GM21576 (cell line): ENCODE data around the gene OR7C2.
"Not testable (repeated sequence)": the region's sequence is repeated elsewhere in the genome, so short reads cannot be mapped to it uniquely, and the experiment has no call there.

ENCODE experiments used
- ATAC-seq: cut with Tn5 transposase; IDR thresholded peaks from one replicate; pipeline ENCODE4 v1.9.1; 2021; ENCODE audit warnings: mild to moderate bottlenecking, moderate library complexity; ENCODE audit not compliant: unreplicated experiment

The OR7C2 gene

DNA sequence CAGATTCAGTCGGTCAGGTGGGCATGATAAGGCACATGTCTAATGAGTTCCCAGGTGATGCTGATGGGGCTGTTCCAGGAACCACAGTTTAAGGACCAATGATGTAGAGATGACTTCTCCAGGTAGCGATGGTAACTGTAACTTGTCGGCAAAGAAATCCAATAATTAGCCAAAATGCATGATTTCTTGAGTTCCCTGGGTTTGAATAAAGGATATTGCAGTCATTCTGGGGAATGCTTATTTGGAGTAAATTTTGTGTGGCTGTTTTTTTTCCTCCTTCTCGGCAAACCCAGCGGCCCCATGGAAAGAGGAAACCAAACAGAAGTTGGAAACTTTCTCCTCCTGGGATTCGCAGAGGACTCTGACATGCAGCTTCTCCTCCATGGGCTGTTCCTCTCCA, at the start of gene OR7C2:
Gene OR7C2, plus strand, starts transcription at position 301 of the 400 bp plus-strand sequence. Its CDS starts 0 bp downstream, at position 301.
- ATAC-seq = no peak

DNA sequence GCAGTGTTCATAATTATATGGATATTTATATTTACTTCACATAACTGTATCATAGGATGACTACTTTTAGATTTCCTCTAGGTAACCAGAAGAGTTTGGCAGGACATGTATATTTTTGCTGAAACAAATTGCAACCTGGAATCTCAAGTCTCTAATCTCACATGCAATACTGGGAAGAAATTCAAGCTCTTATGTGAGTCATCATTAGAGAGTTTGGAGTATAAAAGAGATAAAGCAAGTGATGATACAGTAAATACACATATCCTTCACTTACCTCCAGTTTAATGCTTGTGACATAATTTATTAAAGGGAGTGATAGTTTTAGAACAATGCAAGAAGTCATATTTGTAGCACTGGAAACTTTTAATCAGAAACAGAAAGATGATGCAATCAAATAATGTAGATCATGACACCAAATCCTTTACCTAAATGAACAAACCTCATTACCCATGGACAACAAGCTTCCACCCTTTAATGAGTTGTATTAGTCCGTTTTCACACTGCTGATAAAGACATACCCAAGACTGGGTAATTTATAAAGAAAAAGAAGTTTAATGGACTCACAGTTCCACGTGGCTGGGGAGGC, 39.5 kb upstream of the OR7C2 start:
- ATAC-seq = no peak

DNA sequence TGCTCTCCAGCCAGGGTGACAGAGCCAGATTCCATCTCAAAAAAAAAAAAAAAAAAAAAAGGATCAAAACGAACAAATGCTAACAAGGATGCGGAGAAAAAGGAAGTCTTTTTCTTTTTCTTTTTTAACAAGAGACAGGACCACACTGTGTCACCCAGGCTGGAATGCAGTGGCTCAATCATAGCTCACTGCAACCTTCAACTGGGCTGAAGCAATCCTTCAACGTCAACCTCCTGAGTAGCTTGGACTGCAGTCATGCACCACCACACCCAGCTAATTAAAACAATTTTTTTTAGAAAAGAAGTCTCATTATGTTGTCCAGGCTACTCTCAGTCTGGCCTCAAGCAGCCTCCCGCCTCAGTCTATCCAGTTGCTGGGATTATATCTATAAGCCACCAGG, 34.6 kb upstream of the OR7C2 start:
- ATAC-seq = no peak

DNA sequence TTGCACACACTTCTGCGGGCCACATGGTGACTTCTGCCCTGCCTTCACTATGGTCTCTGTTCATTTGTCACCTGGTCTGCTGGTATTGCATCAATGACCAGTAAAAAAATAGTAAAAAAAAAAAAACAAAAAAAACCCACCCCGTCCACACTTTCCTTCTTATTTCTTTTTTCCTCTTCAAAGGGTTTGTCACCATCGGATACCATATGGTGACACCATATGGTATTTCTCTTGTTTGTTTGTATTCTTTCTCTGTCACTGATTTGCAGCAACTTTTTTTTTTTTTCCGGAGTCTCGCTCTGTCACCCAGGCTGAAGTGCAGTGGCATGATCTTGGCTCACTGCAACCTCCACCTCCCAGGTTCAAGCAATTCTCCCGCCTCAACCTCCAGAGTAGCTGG, 26.2 kb upstream of the OR7C2 start:
- no peak for ATAC-seq

DNA sequence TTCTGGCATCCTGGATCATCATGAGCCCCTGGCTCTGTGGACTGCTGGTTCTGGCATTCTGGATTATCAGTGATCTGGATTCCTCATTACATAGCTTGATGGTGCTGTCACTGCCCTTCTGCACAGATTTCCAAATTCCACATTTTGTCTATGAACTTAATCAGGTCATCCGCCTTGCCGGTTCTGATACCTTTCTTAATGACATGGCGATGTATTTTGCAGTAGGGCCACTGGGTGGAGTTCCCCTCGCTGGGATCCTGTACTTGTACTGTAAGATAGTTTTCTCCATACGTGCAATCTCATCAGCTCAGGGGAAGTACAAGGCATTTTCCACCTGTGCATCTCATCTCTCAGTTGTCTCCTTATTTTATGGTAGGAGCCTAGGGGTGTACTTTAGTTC, 24.4 kb upstream of the OR7C2 start:
- ATAC-seq = no peak

DNA sequence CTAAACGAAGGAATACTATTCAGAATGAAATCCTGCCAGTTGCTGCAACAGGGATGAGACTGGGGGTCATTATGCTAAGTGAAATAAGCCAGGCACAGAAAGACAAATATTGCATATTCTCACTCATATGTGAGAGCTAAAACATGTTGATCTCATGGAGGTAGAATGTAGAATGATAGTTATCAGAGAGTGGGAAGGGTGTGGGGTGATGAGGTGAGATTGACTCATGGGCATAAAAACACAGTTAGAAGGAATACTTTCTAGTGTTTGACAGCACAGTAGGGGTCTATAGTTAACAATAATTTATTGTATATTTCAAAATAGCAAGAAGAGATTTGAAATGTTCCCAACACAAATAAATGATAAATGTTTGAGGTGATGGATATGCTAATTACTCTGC, 7.8 kb upstream of the OR7C2 start:
- ATAC-seq = no peak

DNA sequence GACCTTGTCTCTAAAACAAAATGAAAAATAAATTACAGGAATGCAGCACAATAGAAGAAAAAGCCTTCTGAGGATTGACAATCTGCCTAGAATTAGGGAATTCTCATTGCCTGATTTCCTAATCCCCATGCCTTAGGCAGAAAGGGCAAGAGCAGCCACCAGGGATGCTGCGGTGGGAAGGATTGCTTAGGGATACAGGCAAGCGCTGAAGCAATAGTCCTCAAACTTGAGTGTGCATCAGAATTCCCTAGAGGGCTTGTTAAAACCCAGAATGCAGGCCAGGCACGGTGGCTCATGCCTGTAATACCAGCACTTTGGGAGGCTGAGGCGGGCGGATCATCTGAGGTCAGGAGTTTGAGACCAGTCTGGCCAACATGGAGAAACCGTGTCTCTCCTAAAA, 1.0 kb upstream of the OR7C2 start:
- ATAC-seq = no peak

DNA sequence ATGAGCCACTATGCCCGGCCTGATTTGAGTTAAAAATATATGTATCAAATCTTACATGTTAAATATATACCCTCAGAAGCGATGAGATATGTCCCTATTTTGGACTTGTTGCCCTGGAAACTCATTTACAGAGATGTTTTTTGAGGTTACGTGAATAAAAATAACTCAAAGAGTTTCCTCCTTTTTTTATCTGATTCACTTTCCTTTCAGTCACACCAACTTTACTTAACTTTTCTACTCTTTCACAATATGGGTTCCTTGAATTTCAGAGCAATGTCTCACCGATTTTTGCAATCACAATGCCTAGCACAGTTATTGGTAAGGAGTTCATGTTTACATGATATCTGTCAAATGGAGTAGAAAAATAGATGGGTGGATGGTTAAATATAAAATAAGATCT, 2.3 kb downstream of the OR7C2 start:
- ATAC-seq = no peak

DNA sequence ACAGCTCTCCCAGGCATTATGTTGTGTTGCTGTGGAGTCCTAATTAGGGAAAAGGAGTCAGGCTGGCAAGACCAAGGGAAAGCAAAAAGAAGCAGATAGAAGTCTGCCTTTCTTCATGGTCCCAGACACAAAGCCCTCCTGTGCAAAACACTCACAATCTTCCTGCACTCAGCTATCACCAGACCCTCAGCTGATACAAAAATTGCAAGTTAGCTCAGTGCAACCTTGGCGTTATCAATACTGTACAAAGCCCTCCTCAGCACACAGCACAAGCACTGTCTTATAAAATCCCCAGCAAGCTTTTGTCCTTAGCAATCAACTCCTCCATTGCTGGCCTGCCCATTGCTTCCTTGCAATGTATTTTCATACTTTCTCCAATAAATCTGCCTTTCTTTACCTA, 3.2 kb downstream of the OR7C2 start:
- no peak for ATAC-seq

DNA sequence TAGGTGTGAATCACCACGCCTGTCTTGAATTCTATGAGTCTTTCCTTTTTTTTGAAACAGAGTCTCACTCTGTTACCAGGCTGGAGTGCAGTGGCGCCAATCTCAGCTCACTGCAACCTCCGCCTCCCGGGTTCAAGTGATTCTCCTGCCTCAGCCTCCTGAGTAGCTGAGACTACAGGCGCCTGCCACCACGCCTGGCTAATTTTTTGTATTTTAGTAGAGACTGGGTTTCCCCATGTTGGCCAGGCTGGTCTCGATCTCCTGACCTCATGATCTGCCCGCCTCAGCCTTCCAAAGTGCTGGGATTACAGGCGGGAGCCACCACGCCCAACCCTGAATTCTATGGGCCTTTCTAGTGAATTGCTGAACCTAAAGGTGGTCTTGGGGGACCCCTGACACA, 8.1 kb downstream of the OR7C2 start:
- not testable (repeated sequence) for ATAC-seq

DNA sequence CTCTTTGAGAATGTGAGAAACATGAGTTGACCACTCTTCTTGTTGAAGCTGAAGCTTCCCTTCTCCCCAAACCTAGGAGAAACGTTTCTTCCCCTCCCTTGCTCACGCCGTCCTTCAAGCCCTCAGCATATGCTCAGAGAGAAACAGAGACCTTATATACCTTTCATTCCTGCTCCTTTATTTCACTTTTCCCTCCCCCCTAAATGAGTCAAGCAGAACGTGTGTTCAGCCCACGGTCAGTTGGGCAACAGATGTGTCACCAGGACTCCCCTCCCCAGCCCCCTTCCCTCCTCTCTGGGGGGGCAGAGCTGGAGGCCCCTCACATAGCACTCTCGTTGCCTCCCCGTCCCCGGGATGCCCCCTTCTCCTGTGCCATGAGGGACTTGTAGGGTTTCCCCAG, 8.6 kb downstream of the OR7C2 start:
- ATAC-seq = no peak

DNA sequence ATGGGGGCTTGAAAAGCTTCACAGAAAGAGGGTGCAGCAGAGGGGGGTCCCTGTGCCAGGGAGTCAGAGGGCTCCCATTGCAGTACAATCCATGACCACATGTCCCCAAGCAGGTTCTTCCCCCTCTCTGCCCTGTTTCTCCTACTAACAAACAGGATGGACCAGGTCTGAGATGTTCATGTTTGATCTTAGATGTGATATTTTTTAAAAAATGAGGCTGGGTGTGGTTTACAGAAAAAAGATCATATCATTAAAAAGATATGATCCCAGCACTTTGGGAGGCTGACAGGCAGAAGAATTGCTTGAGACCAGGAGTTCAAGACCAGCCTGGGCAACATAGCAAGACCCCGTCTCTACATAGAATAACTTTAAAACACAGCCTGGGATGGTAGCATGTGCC, 9.1 kb downstream of the OR7C2 start:
- ATAC-seq = no peak

DNA sequence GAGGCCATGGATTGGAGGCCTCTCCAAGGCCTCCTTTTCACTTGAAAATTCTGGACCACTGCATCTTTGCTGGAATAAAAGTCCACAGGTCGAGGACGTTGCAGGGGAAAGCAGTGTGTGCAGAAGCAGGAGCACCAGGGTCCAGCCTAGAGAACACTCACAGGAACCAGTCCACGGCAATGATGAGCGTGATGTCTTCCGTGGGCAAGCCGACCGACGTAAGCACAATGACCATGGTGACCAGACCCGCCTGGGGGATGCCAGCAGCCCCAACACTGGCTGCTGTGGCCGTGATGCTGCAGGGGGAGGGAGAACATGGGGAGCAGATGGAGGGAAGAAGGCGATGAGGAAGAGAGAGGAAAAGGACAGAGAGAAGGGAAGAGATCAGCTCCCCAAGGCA, 11.5 kb downstream of the OR7C2 start:
- no peak for ATAC-seq

DNA sequence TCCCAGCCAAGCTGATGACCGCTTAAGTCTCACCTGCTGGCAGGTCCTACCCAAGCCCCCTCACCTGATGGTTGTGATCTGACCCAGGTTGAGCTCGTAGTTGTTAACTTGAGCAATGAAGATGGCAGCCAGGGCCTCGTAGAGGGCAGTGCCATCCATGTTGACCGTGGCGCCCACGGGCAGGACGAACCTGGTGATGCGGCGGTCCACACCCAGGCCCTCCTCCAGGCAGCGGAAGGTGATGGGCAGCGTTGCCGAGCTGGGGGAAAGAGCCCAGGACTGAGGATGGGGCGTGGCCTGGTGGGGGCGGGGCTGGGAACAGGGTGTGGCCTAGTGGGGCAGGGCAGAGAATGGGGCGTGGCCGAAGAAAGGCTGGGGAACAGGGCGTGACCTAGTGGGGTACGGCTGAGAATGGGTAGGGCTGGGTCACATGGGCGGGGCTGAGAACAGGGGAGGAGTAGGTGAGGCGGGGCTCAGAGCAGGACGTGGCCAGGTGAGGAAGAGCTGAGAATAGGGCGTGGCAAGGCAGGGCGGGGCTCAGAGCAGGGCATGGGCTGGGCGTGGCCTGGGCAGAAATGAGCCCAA, 12.9 kb downstream of the OR7C2 start:
- ATAC-seq = no peak

DNA sequence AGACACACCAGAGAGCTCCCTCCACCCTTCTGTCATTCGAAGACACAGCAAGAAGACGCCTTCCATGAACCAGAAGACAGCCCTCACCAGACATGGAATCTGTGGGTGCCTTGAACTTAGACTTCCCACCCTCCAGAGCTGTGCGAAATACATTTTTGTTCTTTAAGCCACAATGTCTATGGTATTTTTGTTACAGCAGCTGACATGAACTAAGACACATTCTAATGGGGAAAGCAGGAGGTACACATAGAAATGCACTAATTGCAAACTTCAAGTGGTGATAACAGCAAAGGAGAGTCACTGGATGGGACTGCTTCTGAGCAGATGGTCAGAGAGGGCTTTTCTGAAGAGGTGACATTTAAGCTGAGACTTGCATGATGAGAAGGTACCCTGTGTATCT, 16.2 kb downstream of the OR7C2 start:
- no peak for ATAC-seq

DNA sequence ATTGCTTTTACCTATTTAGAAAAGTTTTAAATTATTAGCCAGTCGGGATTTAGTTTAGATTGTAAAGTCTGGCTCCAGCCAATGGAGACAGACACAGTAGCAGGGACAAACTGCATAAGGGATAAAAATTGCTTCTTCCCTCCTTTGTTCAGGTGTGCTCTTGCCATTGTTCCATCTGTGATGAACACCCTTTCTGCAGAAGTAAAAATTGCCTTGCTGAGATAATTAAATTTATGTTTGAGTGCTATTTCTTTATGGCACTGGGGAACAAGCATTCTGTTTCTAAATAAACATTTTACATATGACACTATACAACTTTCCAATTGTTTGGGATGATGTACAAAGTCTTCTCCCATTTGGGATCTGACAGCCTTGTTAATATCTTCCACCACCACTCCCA, 18.0 kb downstream of the OR7C2 start:
- no peak for ATAC-seq

DNA sequence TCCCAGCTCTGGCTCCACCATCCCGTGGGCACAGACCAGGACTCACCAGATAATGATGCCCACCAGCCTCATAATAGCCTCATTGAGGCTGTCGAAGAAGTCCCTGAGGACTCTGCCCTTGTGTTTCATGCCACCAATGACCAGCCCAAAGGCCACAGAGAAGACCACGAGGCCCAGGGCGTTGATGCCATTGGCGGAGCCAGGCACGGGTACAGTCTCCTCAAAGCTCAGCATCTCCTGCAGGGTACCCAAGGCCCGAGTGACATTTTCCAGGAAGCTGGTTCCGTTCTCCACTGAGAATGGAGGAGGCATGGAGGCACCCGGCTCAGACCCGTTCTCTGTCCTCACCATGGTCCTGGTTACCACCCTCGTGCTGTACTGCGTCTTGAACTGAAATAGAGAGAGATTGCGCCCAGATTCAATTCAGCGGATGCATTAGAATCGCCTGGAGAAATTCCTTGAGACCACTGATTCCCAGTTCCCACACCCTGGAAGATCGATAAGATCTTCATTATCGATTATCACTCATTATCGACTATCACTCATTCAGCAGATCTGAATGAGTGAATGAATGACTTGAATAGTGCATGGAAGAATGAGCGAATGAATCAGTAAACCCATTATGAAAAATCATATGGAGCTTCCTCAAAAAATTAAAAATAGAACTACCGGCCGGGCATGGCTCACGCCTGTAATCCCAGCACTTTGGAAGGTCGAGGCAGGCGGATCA, 20.8 kb downstream of the OR7C2 start:
- ATAC-seq = no peak

DNA sequence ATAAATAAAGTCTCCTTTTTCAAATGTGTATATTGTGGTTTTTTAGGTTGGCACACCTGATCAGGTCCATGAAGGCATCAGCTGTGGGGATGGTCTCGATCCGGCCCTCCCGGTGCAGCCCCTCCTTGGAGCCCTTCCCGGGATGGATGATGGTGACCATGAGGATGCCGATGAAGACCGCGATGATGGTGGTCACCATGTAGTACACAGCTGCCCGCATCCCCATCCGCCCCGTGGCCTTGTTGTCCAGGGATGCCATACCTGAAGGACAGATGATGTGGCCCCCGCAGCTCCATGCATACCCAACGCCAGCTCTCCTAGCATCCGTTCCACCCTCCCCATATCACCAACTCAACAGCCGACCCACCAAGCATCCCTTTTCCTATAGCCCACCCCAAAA, 27.0 kb downstream of the OR7C2 start:
- no peak for ATAC-seq

DNA sequence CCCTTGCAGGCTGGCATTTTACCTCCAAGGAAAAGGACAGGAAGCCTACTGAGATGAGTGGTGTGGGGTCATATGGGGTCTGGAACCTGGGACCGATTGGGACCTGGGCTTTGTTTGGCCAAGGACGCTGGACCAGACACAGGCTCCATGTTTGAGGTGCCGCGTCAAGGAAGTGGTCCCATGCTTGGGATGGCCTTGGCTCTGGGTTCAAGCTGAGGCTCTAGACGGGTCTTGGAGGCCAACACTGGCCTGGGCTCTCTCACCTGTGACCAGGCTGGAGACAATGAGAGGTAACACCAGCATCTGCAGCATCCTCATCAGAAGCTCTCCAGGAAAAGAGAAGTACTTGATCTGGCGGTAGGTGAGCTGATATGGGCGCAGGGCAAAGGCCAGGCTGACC, 30.2 kb downstream of the OR7C2 start:
- ATAC-seq = no peak

DNA sequence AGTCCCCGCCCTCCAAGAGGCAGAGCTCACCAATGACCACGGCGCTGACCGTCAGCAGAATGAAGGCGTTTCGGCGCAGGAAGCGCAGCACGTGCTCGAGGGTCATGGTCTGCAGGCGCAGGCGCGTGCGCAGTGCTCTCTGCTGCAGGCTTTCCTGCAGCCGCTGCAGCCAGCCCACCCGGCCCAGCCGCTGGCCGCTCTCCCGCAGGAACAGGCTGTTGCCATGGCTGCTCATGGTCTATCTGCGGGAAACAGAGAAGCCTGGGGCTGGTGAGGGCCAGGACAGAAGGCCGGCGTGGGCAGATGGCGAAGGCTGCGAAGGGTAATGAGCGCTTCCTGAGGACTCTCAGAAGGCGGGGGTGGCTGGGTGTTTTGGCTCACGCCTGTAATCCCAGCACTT, 31.4 kb downstream of the OR7C2 start:
- ATAC-seq = no peak

DNA sequence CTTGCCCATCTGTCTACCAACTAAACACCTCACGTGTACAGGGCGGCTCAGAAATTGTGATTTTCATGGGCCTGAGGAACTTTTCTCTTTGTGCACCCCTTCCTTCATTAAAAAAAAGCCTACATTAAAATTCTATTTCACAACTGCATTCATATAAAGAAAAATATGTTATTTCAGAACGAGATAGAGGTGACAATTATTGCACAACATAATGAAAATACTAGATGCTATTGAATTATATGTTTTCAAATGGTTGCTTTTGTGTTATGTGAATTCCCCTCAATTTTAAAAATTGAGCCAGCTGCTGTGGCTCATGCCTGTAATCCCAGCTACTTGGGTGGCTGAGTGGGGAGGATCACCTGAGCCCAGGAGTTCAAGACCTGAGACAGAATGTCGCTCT, 33.2 kb downstream of the OR7C2 start:
- ATAC-seq = no peak

DNA sequence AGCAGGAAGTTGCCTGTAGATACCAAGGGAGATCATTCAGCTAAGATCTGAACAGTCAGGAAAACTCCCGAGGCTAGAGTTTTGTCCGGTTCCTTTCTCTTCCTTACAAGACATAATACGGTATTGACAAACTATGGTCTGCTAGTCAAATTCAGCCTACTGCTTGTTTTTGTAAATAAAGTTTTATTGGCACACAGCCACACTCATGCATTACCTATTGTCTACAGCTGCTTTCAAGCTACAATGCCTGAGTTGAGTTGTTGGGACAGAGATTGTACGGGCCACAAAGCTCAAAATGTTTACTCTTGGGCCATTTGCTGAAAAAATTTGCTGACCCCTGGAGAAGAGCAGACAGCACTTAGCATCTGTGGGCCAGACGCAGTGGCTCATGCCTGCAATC, 35.8 kb downstream of the OR7C2 start:
- no peak for ATAC-seq
